Omental fat pad (tissue), 4 donors: ENCODE results near the gene CPLANE1. TPM values are rescaled to one million over a fixed set of nuclear protein-coding genes. Genes with fewer than 3 reads are reported as not detected.

Experiments used
- ATAC-seq: fragments of 150-250 bp; one replicate; pipeline ENCODE4 v1.9.1; 2016; ENCODE audit warnings: mild to moderate bottlenecking, moderate library complexity; ENCODE audit not compliant: low FRiP score
- DNase-seq: peaks from one replicate; pipeline ENCODE4 v3.0.0-alpha.2; 2019; ENCODE audit warnings: low spot score
- CTCF ChIP-seq, 3 donors: fragments of 450-650 bp; IDR thresholded peaks; one replicate each; pipeline ENCODE4 v1.5.1; 2016 to 2017; ENCODE audit warnings: antibody characterized with exemption in 3 of 3, mild to moderate bottlenecking in 3 of 3, moderate library complexity in 2 of 3
- small RNA-seq: library from RNA; depleted of rRNA; stranded (forward); fragments of <200 nt; gene quantifications from one replicate; pipeline ENCODE3, GENCODE V24; 2016
- total RNA-seq, 4 donors: library from RNA; depleted of rRNA; stranded (reverse); fragments of >200 nt; gene quantifications; one replicate each; pipeline ENCODE4 v1.1.0, GENCODE V29; 2016

The CPLANE1 gene
- total RNA-seq, 4 donors from 2014 or later, result 15.9 to 32.6 (median 27.1) TPM

GRCh38 chr5:37071487-37071886 is 177.7 kb downstream of the CPLANE1 start:
- no peak for ATAC-seq

GRCh38 chr5:37064442-37064841 is 184.7 kb downstream of the CPLANE1 start:
- ATAC-seq, result no peak
- TF ChIP-seq CTCF (IDR thresholded peaks at IDR 0.05), result no peak
- DNase-seq, result no peak

More at GRCh38 chr5:37071487-37071886, 177.7 kb downstream of the CPLANE1 start:
- DNase-seq, result no peak
- TF ChIP-seq CTCF (IDR thresholded peaks at IDR 0.05), result no peak

- TF ChIP-seq CTCF (IDR thresholded peaks at IDR 0.05), result no peak
- ATAC-seq (no peak), DNase-seq (no peak)
Observed at GRCh38 chr5:37063739-37064138, 185.4 kb downstream of the CPLANE1 start.

GRCh38 chr5:37060030-37060429 is 189.1 kb downstream of the CPLANE1 start:
- no peak for TF ChIP-seq CTCF (IDR thresholded peaks at IDR 0.05)
- no peak for ATAC-seq
- DNase-seq, result no peak

GRCh38 chr5:37056762-37057161 is 192.4 kb downstream of the CPLANE1 start:
- DNase-seq (no peak), ATAC-seq (no peak)
- no peak for TF ChIP-seq CTCF (IDR thresholded peaks at IDR 0.05)

Small RNAs within 50 kb of the gene (small RNA-seq; reads per million reads assigned to genes)
- not detected for gene C8orf59P2

Other genes starting within 250 kb of the CPLANE1 start
- 10 to 100 TPM; 17.8 to 28.7 (median 23.4) TPM for gene NUP155, start 121.7 kb upstream of the CPLANE1 start, total RNA-seq
- 10 to 100 TPM; 17.4 to 37.7 (median 24.0) TPM for gene WDR70, start 129.9 kb upstream of the CPLANE1 start, total RNA-seq